Adrenal gland (tissue), 5 donors: Measurements from ENCODE around the gene TMEM214.

Experiments used
- CTCF ChIP-seq, 6 experiments: fragments of 450-650 bp in 4 of 6; fragments of 200-600 bp in 2 of 6; sonication (generic) in 1 of 6; IDR thresholded peaks; 1 replicate in 5 of 6; 2 replicates in 1 of 6; pipeline versions ENCODE4 v1.5.1 to v1.8.0; 2016 to 2021; ENCODE audit warnings: antibody characterized with exemption in 6 of 6, mild to moderate bottlenecking in 2 of 6, moderate library complexity in 1 of 6
- POLR2A ChIP-seq, 2 donors: fragments of 450-650 bp; IDR thresholded peaks; one replicate each; pipeline ENCODE4 v1.6.1; 2017; ENCODE audit warnings: antibody characterized with exemption in 2 of 2, mild to moderate bottlenecking in 2 of 2, moderate library complexity in 1 of 2
- donor health status: DM: no; HTN: no; CAD: no.

GRCh38 chr2:27027211-27027651, 5.5 kb upstream of the TMEM214 start:
- TF ChIP-seq CTCF (IDR thresholded peaks at IDR 0.05) (no peak), POLR2A (IDR thresholded peaks at IDR 0.05) (no peak)
